Hypothalamus (tissue), 51 donors: ENCODE data around the gene CALHM2.
A peak's percentile ranks its signal among the peaks of the same experiment; 100 is the strongest.

ENCODE experiments used
- DNase-seq, 51 donors: peaks; one replicate each; lab custom pipeline; 2025; lab: John Stamatoyannopoulos, UW

CALHM2 gene

GRCh38 chr10:103478671-103479070 is 26.5 kb upstream of the CALHM2 start:
- no peak for DNase-seq

- no peak for DNase-seq
Observed at GRCh38 chr10:103476046-103476768, 24.0 kb upstream of the CALHM2 start.

GRCh38 chr10:103475437-103475836 is 23.3 kb upstream of the CALHM2 start:
- no peak for DNase-seq

GRCh38 chr10:103474077-103474476 is 21.9 kb upstream of the CALHM2 start:
- DNase-seq = no peak

- no peak for DNase-seq
Observed at GRCh38 chr10:103473261-103473671, 21.1 kb upstream of the CALHM2 start.

- no peak for DNase-seq
Observed at GRCh38 chr10:103472005-103472404, 19.8 kb upstream of the CALHM2 start.

- peak in 1 of 51 donors; percentile 6 for DNase-seq
Observed at GRCh38 chr10:103470761-103471653, 18.8 kb upstream of the CALHM2 start.

GRCh38 chr10:103469201-103469600 is 17.0 kb upstream of the CALHM2 start:
- no peak for DNase-seq

- no peak for DNase-seq
Observed at GRCh38 chr10:103467406-103467805, 15.2 kb upstream of the CALHM2 start.

- no peak for DNase-seq
Observed at GRCh38 chr10:103466734-103467133, 14.6 kb upstream of the CALHM2 start.

GRCh38 chr10:103465411-103466179 is 13.4 kb upstream of the CALHM2 start:
- peak in 1 of 51 donors; percentile 1 for DNase-seq

GRCh38 chr10:103463499-103463898 is 11.3 kb upstream of the CALHM2 start:
- DNase-seq = no peak

GRCh38 chr10:103459615-103460014 is 7.4 kb upstream of the CALHM2 start:
- no peak for DNase-seq

- peak in 3 of 51 donors; percentile 13 to 16 (median 14) for DNase-seq
Observed at GRCh38 chr10:103458720-103459119, 6.5 kb upstream of the CALHM2 start, which contains the start of gene CALHM1. Gene CALHM1, minus strand, starts transcription at chr10:103458900. Its CDS starts 149 bp downstream, at chr10:103458751.

- DNase-seq = no peak
Observed at GRCh38 chr10:103457896-103458583, 5.9 kb upstream of the CALHM2 start.

GRCh38 chr10:103457176-103457712 is 5.1 kb upstream of the CALHM2 start:
- DNase-seq = no peak

GRCh38 chr10:103456074-103456660 is 4.0 kb upstream of the CALHM2 start:
- DNase-seq = no peak

GRCh38 chr10:103455235-103455634 is 3.1 kb upstream of the CALHM2 start:
- DNase-seq = no peak

GRCh38 chr10:103454026-103454425 is 1.9 kb upstream of the CALHM2 start:
- DNase-seq = no peak
